ENCODE measurements around the gene USP9X.

GRCh38 chrX:41142130-41142910 is 57.1 kb downstream of the USP9X start:
- no peak for TF ChIP-seq ZNF274 (IDR thresholded peaks at IDR 0.05; ENCODE audit: low read depth, low read length)
- TF ChIP-seq YY1 (IDR thresholded peaks at IDR 0.05; ENCODE audit: insufficient read depth, insufficient read length), result no peak
- TF ChIP-seq SUZ12 (IDR thresholded peaks at IDR 0.05; ENCODE audit: extremely low read depth, insufficient read depth, insufficient read length), result no peak
